ENCODE data around the gene RPL39L. TPM values are rescaled to one million over a fixed set of nuclear protein-coding genes. Genes with fewer than 3 reads are reported as not detected.

Gene RPL39L
- total RNA-seq, 1 experiment from 2014 or later, result 142 TPM

DNA sequence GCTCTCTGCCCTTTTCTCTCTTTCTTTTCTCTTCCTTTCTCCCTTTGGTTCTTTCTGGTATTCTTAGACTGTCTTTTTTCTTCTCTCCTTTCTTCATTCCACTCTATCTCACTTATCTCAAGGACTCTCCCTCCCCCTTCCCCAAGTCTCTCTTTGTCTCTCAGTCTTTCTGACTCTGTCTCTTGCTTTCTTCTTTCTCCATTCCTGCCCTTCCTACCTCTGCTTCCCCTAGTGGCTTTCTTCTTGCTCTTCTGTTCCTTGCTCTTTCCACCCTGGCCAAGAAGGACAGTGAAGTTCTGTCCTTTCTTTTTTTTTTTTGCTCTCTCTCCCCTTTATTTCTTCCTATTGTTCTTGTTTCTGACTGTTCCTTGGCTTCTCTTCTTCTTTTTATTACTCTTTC, 22.3 kb upstream of the RPL39L start:
- H3K4me3 ChIP-seq (ENCODE audit: low read length), result no peak overlapping the region
- DNase-seq, result no peak
- no peaks in the 10 kb centered on the region for H3K79me2 ChIP-seq (ENCODE audit: low read length)
- H3K9me2 ChIP-seq (replicated peaks; ENCODE audit: insufficient read depth, low read length), result no peaks in the 10 kb centered on the region
- H3K27ac ChIP-seq (ENCODE audit: low read length), result no peak overlapping the region
- peaks cover 19% of the 10 kb centered on the region for H3K4me1 ChIP-seq (ENCODE audit: low read length)
- no peaks in the 10 kb centered on the region for H3K36me3 ChIP-seq (ENCODE audit: insufficient read depth, low read length)
- H4K20me1 ChIP-seq (ENCODE audit: insufficient read depth, low read depth, low read length), result no peaks in the 10 kb centered on the region
- no peak overlapping the region for H2AFZ ChIP-seq (ENCODE audit: low read length)
- no peaks in the 10 kb centered on the region for H3K27me3 ChIP-seq (ENCODE audit: low read length)
- H3K9ac ChIP-seq (ENCODE audit: low read length), result no peak overlapping the region
- H3K4me2 ChIP-seq (ENCODE audit: low read depth, low read length, poor library complexity, severe bottlenecking), result no peak overlapping the region
- H3K9me3 ChIP-seq (ENCODE audit: low read length), result no peaks in the 10 kb centered on the region

DNA sequence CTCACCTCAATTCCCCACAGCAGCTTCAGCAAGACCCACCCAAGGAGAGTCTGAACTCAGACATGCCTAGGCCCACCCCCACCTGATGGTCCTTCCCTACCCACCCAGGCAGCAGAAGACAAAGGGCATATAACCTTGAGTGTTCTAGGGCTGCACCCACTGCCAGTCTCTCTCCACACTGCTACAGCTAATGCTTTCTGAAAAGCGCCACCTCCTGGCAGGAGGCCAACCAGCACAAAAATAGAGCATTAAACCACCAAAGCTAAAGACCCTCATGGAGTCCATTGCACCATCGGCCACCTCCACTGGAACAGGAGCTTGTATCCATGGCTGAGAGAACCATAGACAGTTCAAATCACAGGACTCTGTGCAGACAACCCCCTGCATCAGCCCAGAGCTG, 11.3 kb upstream of the RPL39L start:
- no peak overlapping the region for H3K27ac ChIP-seq (ENCODE audit: low read length)
- H3K9me2 ChIP-seq (replicated peaks; ENCODE audit: insufficient read depth, low read length), result no peaks in the 10 kb centered on the region
- H3K79me2 ChIP-seq (ENCODE audit: low read length), result no peaks in the 10 kb centered on the region
- H3K9ac ChIP-seq (ENCODE audit: low read length), result no peak overlapping the region
- H4K20me1 ChIP-seq (ENCODE audit: insufficient read depth, low read depth, low read length), result no peaks in the 10 kb centered on the region
- peaks cover 1% of the 10 kb centered on the region for H3K9me3 ChIP-seq (ENCODE audit: low read length)
- peaks cover 5% of the 10 kb centered on the region; the same call in 1 of the 2 replicates for H3K4me1 ChIP-seq (ENCODE audit: low read length)
- H3K4me3 ChIP-seq (ENCODE audit: low read length), result no peak overlapping the region
- no peaks in the 10 kb centered on the region for H3K36me3 ChIP-seq (ENCODE audit: insufficient read depth, low read length)
- H3K27me3 ChIP-seq (ENCODE audit: low read length), result no peaks in the 10 kb centered on the region
- H3K4me2 ChIP-seq (ENCODE audit: low read depth, low read length, poor library complexity, severe bottlenecking), result no peak overlapping the region
- DNase-seq, result peak; percentile 93
- H2AFZ ChIP-seq (ENCODE audit: low read length), result no peak overlapping the region

DNA sequence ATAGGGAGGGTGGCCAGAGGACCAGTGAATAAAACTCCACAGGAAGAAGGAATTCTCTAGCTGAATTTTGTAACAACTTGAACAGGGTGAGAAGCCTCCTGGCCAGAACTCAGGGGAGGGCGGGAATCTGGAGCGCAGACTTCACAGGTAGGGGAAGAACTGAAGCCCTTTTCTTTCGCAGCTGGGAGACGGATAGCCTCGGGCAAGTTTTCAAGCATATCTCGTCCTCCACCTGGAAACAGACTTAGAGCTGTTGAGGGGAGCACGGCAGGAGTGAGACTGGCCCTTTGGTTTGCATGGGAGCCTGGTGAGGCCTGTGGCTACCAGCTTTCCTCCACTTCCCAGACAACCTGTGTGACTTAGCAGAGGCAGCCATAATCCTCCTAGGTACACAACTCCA, 10.9 kb upstream of the RPL39L start:
- no peaks in the 10 kb centered on the region; the same call in 1 of the 2 replicates for H3K36me3 ChIP-seq (ENCODE audit: insufficient read depth, low read length)
- H3K9ac ChIP-seq (ENCODE audit: low read length), result no peak overlapping the region
- H4K20me1 ChIP-seq (ENCODE audit: insufficient read depth, low read depth, low read length), result no peaks in the 10 kb centered on the region
- no peaks in the 10 kb centered on the region for H3K9me2 ChIP-seq (replicated peaks; ENCODE audit: insufficient read depth, low read length)
- no peak overlapping the region for H3K27ac ChIP-seq (ENCODE audit: low read length)
- H2AFZ ChIP-seq (ENCODE audit: low read length), result no peak overlapping the region
- peaks cover 6% of the 10 kb centered on the region for H3K9me3 ChIP-seq (ENCODE audit: low read length)
- H3K4me2 ChIP-seq (ENCODE audit: low read depth, low read length, poor library complexity, severe bottlenecking), result no peak overlapping the region
- H3K27me3 ChIP-seq (ENCODE audit: low read length), result no peaks in the 10 kb centered on the region
- H3K4me3 ChIP-seq (ENCODE audit: low read length), result no peak overlapping the region
- no peaks in the 10 kb centered on the region for H3K79me2 ChIP-seq (ENCODE audit: low read length)
- peaks cover 5% of the 10 kb centered on the region; the same call in 1 of the 2 replicates for H3K4me1 ChIP-seq (ENCODE audit: low read length)
- no peak for DNase-seq

DNA sequence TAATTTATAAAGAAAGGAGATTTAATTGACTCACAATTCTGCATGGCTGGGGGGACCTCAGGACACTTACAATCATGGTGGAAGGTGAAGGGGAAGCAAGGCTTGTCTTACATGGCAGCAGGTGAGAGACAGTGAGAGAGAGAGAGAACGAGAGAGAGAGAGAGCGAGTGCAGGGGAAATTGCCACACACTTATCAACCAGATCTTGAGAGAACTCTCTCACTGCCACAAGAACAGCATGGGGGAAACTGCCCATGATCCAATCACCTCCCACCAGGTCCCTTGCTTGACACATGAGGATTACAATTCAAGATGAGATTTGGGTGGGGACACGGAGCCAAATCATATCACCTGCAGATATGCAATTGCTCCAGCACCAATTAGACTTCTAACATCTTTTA, 7.1 kb upstream of the RPL39L start:
- Histone ChIP-seq H3K27ac (ENCODE audit: low read length) (no peak overlapping the region), H3K4me2 (ENCODE audit: low read depth, low read length, poor library complexity, severe bottlenecking) (no peak overlapping the region), H3K27me3 (ENCODE audit: low read length) (no peaks in the 10 kb centered on the region), H4K20me1 (ENCODE audit: insufficient read depth, low read depth, low read length) (no peaks in the 10 kb centered on the region), H3K79me2 (ENCODE audit: low read length) (no peaks in the 10 kb centered on the region), H3K36me3 (ENCODE audit: insufficient read depth, low read length) (no peaks in the 10 kb centered on the region; the same call in 1 of the 2 replicates), H3K4me1 (ENCODE audit: low read length) (no peaks in the 10 kb centered on the region), H3K9me3 (ENCODE audit: low read length) (peaks cover 21% of the 10 kb centered on the region), H3K4me3 (ENCODE audit: low read length) (no peak overlapping the region), H3K9me2 (replicated peaks; ENCODE audit: insufficient read depth, low read length) (no peaks in the 10 kb centered on the region), H3K9ac (ENCODE audit: low read length) (no peak overlapping the region), H2AFZ (ENCODE audit: low read length) (no peak overlapping the region)
- DNase-seq, result no peak

DNA sequence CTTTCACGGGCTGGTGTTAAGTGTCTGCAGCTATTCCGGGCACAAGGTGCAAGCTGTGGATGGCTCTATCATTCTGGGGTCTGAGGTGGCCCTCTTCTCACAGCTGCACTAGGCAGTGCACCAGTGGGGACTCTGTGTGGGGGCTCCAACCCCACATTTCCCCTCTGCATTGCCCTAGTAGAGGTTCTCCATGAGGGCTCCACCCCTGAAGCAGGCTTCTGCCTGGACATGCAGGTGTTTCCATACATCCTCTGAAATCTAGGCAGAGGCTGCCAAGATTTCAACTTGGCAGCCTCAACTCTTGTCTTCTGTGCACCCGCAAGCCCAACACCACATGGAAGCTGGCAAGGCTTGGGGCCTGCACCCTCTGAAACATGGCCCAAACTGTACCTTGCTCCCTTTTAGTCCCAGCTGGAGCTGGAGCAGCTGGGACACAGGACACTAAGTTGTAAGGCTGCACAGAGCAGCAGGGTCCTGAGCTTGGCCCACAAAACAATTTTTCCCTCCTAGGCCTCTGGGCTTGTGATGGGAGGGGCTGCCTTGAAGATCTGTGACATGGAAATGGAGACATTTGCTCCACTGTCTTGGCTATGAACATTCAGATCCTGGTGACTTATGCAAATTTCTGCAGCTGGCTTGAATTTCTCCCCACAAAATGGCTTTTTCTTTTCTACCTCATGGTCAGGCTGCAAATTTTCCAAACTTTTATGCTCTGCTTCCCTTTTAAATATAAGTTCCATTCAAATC, 6.0 kb upstream of the RPL39L start:
- H4K20me1 ChIP-seq (ENCODE audit: insufficient read depth, low read depth, low read length), result no peaks in the 10 kb centered on the region
- no peaks in the 10 kb centered on the region for H3K79me2 ChIP-seq (ENCODE audit: low read length)
- H3K9me2 ChIP-seq (replicated peaks; ENCODE audit: insufficient read depth, low read length), result no peaks in the 10 kb centered on the region
- H3K4me1 ChIP-seq (ENCODE audit: low read length), result no peaks in the 10 kb centered on the region
- no peak overlapping the region for H3K9ac ChIP-seq (ENCODE audit: low read length)
- no peaks in the 10 kb centered on the region for H3K27me3 ChIP-seq (ENCODE audit: low read length)
- H3K4me3 ChIP-seq (ENCODE audit: low read length), result no peak overlapping the region
- no peak overlapping the region for H3K27ac ChIP-seq (ENCODE audit: low read length)
- no peak for DNase-seq
- no peak overlapping the region for H3K4me2 ChIP-seq (ENCODE audit: low read depth, low read length, poor library complexity, severe bottlenecking)
- H3K9me3 ChIP-seq (ENCODE audit: low read length), result peaks cover 21% of the 10 kb centered on the region
- H2AFZ ChIP-seq (ENCODE audit: low read length), result no peak overlapping the region
- no peaks in the 10 kb centered on the region; the same call in 1 of the 2 replicates for H3K36me3 ChIP-seq (ENCODE audit: insufficient read depth, low read length)

DNA sequence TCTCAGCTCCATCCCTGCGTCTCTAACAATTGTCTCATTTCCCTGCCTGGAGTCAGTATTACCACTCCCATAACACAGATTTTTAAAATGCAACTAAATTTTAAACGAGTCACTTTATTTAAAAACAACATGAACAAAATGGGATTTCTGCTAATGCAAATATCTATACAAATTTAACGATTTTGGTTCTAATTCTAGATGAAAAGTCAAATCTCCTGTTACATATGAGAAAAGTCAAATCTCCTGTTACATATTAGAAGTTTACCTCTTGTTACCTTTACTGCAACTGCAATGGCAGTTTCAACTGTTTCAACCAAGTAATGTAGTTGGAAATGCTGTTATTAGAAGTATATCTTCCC, 578 bp upstream of the RPL39L start:
- Histone ChIP-seq H3K79me2 (ENCODE audit: low read length) (peaks cover 21% of the 10 kb centered on the region), H3K4me3 (ENCODE audit: low read length) (peak overlapping the region; percentile 85), H3K9me2 (replicated peaks; ENCODE audit: insufficient read depth, low read length) (no peaks in the 10 kb centered on the region), H3K27ac (ENCODE audit: low read length) (peak overlapping the region; percentile 78), H4K20me1 (ENCODE audit: insufficient read depth, low read depth, low read length) (no peaks in the 10 kb centered on the region), H3K9ac (ENCODE audit: low read length) (peak overlapping the region; percentile 88), H2AFZ (ENCODE audit: low read length) (peak overlapping the region; percentile 88), H3K27me3 (ENCODE audit: low read length) (no peaks in the 10 kb centered on the region), H3K4me2 (ENCODE audit: low read depth, low read length, poor library complexity, severe bottlenecking) (peak overlapping the region; percentile 81), H3K9me3 (ENCODE audit: low read length) (peaks cover 12% of the 10 kb centered on the region), H3K4me1 (ENCODE audit: low read length) (peaks cover 18% of the 10 kb centered on the region), H3K36me3 (ENCODE audit: insufficient read depth, low read length) (peaks cover 4% of the 10 kb centered on the region; the same call in 1 of the 2 replicates)
- no peak for DNase-seq

DNA sequence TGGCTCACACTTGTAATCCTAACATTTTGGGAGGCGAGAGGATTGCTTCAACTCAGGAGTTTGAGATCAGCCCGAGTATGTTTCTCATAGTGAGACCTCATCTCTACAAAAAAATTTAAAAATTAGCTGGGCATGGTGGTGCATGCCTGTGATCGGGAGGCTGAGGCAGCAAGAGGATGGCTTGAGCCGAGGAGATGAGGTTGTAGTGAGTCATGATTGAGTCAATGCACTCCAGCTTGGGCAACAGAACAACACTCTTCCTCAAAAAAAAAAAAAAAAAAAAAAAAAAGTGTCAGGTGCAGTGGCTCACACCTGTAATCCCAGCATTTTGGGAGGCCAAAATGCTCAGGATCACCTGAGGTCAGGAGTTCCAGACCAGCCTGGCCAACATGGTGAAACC, 2.4 kb downstream of the RPL39L start:
- Histone ChIP-seq H3K4me2 (ENCODE audit: low read depth, low read length, poor library complexity, severe bottlenecking) (no peak overlapping the region), H3K36me3 (ENCODE audit: insufficient read depth, low read length) (peaks cover 20% of the 10 kb centered on the region; the same call in 1 of the 2 replicates), H3K9me3 (ENCODE audit: low read length) (peaks cover 4% of the 10 kb centered on the region; the same call in 1 of the 2 replicates)

DNA sequence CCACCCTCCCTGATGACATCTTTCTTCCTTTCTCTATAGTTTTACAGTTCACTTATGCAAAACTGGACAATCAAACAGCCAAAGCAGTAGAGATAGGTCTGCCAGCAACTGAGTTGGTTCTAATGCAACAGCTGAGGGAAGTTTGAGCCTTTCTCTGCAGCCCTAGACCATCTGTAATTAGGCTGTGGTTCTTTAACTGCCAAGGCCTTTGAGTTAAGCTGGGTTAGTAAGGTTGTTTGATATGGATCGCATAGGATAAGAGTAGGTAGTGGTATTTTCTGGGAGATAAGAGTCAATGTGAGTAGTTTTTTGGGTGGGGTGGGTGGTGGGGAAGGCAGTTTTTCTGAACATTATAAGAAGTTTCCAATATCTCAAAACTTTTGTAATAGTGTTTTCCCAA, 3.0 kb downstream of the RPL39L start:
- H3K9me2 ChIP-seq (replicated peaks; ENCODE audit: insufficient read depth, low read length), result no peaks in the 10 kb centered on the region
- no peaks in the 10 kb centered on the region for H3K9me3 ChIP-seq (ENCODE audit: low read length)
- no peak overlapping the region for H3K4me2 ChIP-seq (ENCODE audit: low read depth, low read length, poor library complexity, severe bottlenecking)
- H4K20me1 ChIP-seq (ENCODE audit: insufficient read depth, low read depth, low read length), result no peaks in the 10 kb centered on the region
- H3K4me1 ChIP-seq (ENCODE audit: low read length), result peaks cover 18% of the 10 kb centered on the region
- peaks cover 51% of the 10 kb centered on the region for H3K79me2 ChIP-seq (ENCODE audit: low read length)
- H3K36me3 ChIP-seq (ENCODE audit: insufficient read depth, low read length), result peaks cover 22% of the 10 kb centered on the region; the same call in 1 of the 2 replicates
- DNase-seq, result no peak
- H2AFZ ChIP-seq (ENCODE audit: low read length), result no peak overlapping the region
- H3K27ac ChIP-seq (ENCODE audit: low read length), result no peak overlapping the region
- no peaks in the 10 kb centered on the region for H3K27me3 ChIP-seq (ENCODE audit: low read length)
- H3K4me3 ChIP-seq (ENCODE audit: low read length), result no peak overlapping the region
- no peak overlapping the region for H3K9ac ChIP-seq (ENCODE audit: low read length)

More for the DNA sequence above, 2.4 kb downstream of the RPL39L start:
- no peaks in the 10 kb centered on the region for H3K27me3 ChIP-seq (ENCODE audit: low read length)
- no peak overlapping the region for H3K9ac ChIP-seq (ENCODE audit: low read length)
- no peak for DNase-seq
- peaks cover 18% of the 10 kb centered on the region for H3K4me1 ChIP-seq (ENCODE audit: low read length)
- H3K4me3 ChIP-seq (ENCODE audit: low read length), result no peak overlapping the region
- peaks cover 45% of the 10 kb centered on the region for H3K79me2 ChIP-seq (ENCODE audit: low read length)
- no peak overlapping the region for H3K27ac ChIP-seq (ENCODE audit: low read length)
- H3K9me2 ChIP-seq (replicated peaks; ENCODE audit: insufficient read depth, low read length), result no peaks in the 10 kb centered on the region
- no peak overlapping the region for H2AFZ ChIP-seq (ENCODE audit: low read length)
- no peaks in the 10 kb centered on the region for H4K20me1 ChIP-seq (ENCODE audit: insufficient read depth, low read depth, low read length)
